C4-2B (cell line): ENCODE results near the gene USP27X.
A peak's percentile ranks its signal among the peaks of the same experiment; 100 is the strongest.

Experiments
- H3K27ac ChIP-seq: fragments of 450-650 bp; 2 replicates; pipeline ENCODE4 v1.5.1; 2017
- ZFX ChIP-seq: fragments of 450-650 bp; IDR thresholded peaks from 2 replicates; pipeline ENCODE4 v1.6.1; 2017
- TF ChIP-seq, protein P1 (sequence below): fragments of 450-650 bp; conservative IDR thresholded peaks from 2 replicates; pipeline ENCODE4 v1.5.1; 2017; ENCODE audit warnings: mild to moderate bottlenecking

The USP27X gene

GRCh38 chrX:49884290-49884862 lies 5.1 kb downstream of the USP27X start:
- TF ChIP-seq ZFX = no peak
- TF ChIP-seq, protein P1, sequence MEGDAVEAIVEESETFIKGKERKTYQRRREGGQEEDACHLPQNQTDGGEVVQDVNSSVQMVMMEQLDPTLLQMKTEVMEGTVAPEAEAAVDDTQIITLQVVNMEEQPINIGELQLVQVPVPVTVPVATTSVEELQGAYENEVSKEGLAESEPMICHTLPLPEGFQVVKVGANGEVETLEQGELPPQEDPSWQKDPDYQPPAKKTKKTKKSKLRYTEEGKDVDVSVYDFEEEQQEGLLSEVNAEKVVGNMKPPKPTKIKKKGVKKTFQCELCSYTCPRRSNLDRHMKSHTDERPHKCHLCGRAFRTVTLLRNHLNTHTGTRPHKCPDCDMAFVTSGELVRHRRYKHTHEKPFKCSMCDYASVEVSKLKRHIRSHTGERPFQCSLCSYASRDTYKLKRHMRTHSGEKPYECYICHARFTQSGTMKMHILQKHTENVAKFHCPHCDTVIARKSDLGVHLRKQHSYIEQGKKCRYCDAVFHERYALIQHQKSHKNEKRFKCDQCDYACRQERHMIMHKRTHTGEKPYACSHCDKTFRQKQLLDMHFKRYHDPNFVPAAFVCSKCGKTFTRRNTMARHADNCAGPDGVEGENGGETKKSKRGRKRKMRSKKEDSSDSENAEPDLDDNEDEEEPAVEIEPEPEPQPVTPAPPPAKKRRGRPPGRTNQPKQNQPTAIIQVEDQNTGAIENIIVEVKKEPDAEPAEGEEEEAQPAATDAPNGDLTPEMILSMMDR = peak; percentile 84

GRCh38 chrX:49892542-49892941 lies 13.3 kb downstream of the USP27X start:
- TF ChIP-seq, protein P1 = no peak
- no peak for TF ChIP-seq ZFX
- H3K27ac ChIP-seq = no peak overlapping the region

More at GRCh38 chrX:49884290-49884862, 5.1 kb downstream of the USP27X start:
- H3K27ac ChIP-seq = no peak overlapping the region

GRCh38 chrX:49896951-49897350 lies 17.7 kb downstream of the USP27X start:
- H3K27ac ChIP-seq = no peak overlapping the region
- no peak for TF ChIP-seq ZFX
- TF ChIP-seq, protein P1 = no peak

DNA sequence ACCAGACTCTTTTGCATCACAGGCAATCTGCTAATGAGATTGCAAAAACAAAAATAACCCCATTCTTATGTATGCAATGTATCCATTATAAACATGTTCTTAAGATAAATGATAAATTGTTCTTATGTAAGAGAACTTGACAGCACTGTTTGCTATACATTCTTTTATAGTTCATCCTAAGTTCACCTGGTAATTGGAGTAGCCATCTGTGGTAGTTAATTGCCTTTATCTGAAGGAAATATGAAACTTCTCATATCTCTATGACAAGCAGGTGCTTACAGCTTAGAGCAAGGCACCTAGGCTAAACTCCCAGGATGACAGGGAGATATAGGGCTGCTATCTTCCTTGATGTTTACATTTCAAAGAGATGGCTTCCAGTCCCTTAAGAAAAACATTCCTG lies 21.8 kb downstream of the USP27X start:
- TF ChIP-seq, protein P1 = no peak
- TF ChIP-seq ZFX = no peak

DNA sequence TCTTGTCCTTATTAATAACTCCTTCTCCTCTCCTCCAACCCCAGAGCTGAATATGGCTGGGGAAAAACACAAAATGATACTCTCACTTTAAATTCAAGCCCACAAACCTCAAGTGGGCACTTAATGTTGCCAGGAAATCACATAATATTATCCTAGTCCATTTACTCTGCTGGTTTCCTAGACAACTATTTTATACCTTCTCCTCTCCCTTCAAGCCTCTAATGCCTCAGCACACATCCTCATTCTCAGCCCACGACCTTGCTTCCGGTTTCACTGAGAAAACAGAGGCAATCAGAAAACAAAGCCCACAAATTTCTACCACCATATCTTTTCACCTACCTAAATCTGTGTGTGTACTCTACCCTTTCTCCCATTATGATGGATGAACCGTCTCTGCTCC lies 31.1 kb downstream of the USP27X start:
- no peak for TF ChIP-seq ZFX
- TF ChIP-seq, protein P1 = no peak
- H3K27ac ChIP-seq = no peak overlapping the region

More for the DNA sequence above, 21.8 kb downstream of the USP27X start:
- H3K27ac ChIP-seq = no peak overlapping the region

DNA sequence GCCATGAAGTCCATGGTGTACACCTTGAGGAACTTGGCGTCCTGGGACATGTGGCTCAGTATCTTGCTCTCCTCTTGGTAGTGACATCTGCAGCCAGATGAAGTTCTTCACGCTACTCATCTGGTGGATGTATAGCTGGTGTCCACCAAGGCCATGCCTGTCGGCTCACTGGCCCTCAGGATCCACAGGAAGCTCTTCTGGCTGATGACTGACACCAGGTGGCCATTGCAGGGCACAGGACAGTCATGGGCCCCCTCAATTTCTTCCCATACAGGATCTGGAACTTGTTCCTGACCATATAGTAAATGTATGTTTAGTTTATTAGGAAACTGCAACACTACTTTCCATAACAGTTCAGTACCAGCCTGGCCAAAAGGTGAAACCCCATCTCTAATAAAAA lies 32.8 kb downstream of the USP27X start:
- TF ChIP-seq ZFX = no peak
- TF ChIP-seq, protein P1 = no peak
- no peak overlapping the region for H3K27ac ChIP-seq

- no peak overlapping the region for H3K27ac ChIP-seq
- no peak for TF ChIP-seq ZFX
- TF ChIP-seq, protein P1 = no peak
Observed at GRCh38 chrX:49912861-49913260, 33.6 kb downstream of the USP27X start.
